GM23338 (cell line): Measurements from ENCODE around the gene HSH2D.

Experiments used
- CREB1 ChIP-seq: fragments of 250-450 bp; sonication (Bioruptor Pico); IDR thresholded peaks from 2 replicates; pipeline ENCODE4 v1.5.0; 2020; ENCODE audit warnings: low read depth, mild to moderate bottlenecking, moderate library complexity
- EZH2 ChIP-seq: fragments of 200-600 bp; sonication (generic); IDR thresholded peaks from one replicate; pipeline ENCODE4 v1.8.0; 2017; ENCODE audit warnings: antibody characterized with exemption, mild to moderate bottlenecking, low read depth; ENCODE audit not compliant: unreplicated experiment
- EZH2phosphoT487 ChIP-seq: fragments of 200-600 bp; sonication (generic); IDR thresholded peaks from one replicate; pipeline ENCODE4 v1.8.1; 2018; ENCODE audit warnings: antibody characterized with exemption; ENCODE audit not compliant: unreplicated experiment
- JUNB ChIP-seq: IDR thresholded peaks from one replicate; pipeline ENCODE4 v1.6.1; 2016; ENCODE audit warnings: antibody characterized with exemption; ENCODE audit not compliant: unreplicated experiment
- NANOG ChIP-seq: IDR thresholded peaks from 2 replicates; pipeline ENCODE4 v1.6.1; 2016; ENCODE audit warnings: antibody characterized with exemption, borderline replicate concordance
- POLR2AphosphoS5 ChIP-seq: IDR thresholded peaks from 2 replicates; pipeline ENCODE4 v1.6.1; 2016; ENCODE audit warnings: antibody characterized with exemption, low read depth
- STAT1 ChIP-seq: IDR thresholded peaks from one replicate; pipeline ENCODE4 v1.6.1; 2016; ENCODE audit warnings: antibody characterized with exemption; ENCODE audit not compliant: unreplicated experiment
- ZNF114 ChIP-seq: fragments of 250-450 bp; sonication (Bioruptor Pico); IDR thresholded peaks from 2 replicates; pipeline ENCODE4 v1.5.0; 2020; ENCODE audit warnings: mild to moderate bottlenecking, moderate library complexity
- ZNF331 ChIP-seq: fragments of 250-450 bp; sonication (Bioruptor Pico); IDR thresholded peaks from 2 replicates; pipeline ENCODE4 v1.5.0; 2020; ENCODE audit warnings: low read depth, mild to moderate bottlenecking, moderate library complexity
- TF ChIP-seq, protein P1 (sequence below), 2 experiments: fragments of 200-600 bp in 1 of 2; sonication (generic) in 1 of 2; conservative IDR thresholded peaks; 2 replicates each; pipeline versions ENCODE4 v1.5.1 to v1.6.1; 2016 to 2017; ENCODE audit warnings: antibody characterized with exemption in 2 of 2, low read depth in 2 of 2, mild to moderate bottlenecking in 2 of 2, moderate library complexity in 1 of 2
- TF ChIP-seq, protein P2 (sequence below): IDR thresholded peaks from one replicate; pipeline ENCODE4 v1.6.1; 2018; ENCODE audit warnings: antibody characterized with exemption; ENCODE audit not compliant: unreplicated experiment

DNA sequence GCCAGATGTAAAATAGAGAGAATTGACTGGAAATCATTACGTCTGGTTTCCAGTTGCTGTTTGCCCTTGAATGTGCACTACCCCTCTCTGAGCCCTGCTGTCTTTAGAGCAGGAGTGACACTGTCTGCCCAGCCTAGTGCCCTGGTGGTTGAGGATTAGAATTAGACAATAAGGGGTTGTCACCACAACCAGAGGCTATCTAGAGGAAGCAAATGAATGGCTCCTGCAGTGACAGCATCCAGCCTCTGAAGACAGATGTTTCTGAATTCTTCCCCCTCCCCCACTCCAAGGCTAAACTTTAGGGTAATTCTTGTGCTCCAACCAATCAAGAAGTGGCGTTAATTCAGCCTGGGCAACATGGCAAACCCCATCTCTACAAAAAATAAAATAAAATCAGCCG lies 29.8 kb upstream of the HSH2D start:
- TF ChIP-seq, protein P1, sequence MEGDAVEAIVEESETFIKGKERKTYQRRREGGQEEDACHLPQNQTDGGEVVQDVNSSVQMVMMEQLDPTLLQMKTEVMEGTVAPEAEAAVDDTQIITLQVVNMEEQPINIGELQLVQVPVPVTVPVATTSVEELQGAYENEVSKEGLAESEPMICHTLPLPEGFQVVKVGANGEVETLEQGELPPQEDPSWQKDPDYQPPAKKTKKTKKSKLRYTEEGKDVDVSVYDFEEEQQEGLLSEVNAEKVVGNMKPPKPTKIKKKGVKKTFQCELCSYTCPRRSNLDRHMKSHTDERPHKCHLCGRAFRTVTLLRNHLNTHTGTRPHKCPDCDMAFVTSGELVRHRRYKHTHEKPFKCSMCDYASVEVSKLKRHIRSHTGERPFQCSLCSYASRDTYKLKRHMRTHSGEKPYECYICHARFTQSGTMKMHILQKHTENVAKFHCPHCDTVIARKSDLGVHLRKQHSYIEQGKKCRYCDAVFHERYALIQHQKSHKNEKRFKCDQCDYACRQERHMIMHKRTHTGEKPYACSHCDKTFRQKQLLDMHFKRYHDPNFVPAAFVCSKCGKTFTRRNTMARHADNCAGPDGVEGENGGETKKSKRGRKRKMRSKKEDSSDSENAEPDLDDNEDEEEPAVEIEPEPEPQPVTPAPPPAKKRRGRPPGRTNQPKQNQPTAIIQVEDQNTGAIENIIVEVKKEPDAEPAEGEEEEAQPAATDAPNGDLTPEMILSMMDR (conservative IDR thresholded peaks at IDR 0.05; ENCODE audit: low read depth in 2 of 2), result no peak
- TF ChIP-seq NANOG (no peak), POLR2AphosphoS5 (no peak), EZH2phosphoT487 (no peak), EZH2 (no peak), STAT1 (no peak), CREB1 (no peak), JUNB (no peak), ZNF331 (CRISPR knock-in tag) (no peak), ZNF114 (CRISPR knock-in tag) (no peak)
- TF ChIP-seq, protein P2, sequence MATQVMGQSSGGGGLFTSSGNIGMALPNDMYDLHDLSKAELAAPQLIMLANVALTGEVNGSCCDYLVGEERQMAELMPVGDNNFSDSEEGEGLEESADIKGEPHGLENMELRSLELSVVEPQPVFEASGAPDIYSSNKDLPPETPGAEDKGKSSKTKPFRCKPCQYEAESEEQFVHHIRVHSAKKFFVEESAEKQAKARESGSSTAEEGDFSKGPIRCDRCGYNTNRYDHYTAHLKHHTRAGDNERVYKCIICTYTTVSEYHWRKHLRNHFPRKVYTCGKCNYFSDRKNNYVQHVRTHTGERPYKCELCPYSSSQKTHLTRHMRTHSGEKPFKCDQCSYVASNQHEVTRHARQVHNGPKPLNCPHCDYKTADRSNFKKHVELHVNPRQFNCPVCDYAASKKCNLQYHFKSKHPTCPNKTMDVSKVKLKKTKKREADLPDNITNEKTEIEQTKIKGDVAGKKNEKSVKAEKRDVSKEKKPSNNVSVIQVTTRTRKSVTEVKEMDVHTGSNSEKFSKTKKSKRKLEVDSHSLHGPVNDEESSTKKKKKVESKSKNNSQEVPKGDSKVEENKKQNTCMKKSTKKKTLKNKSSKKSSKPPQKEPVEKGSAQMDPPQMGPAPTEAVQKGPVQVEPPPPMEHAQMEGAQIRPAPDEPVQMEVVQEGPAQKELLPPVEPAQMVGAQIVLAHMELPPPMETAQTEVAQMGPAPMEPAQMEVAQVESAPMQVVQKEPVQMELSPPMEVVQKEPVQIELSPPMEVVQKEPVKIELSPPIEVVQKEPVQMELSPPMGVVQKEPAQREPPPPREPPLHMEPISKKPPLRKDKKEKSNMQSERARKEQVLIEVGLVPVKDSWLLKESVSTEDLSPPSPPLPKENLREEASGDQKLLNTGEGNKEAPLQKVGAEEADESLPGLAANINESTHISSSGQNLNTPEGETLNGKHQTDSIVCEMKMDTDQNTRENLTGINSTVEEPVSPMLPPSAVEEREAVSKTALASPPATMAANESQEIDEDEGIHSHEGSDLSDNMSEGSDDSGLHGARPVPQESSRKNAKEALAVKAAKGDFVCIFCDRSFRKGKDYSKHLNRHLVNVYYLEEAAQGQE, result no peak
